ENCODE data around the gene LRFN5. TPM values are rescaled to one million over a fixed set of nuclear protein-coding genes. Genes with fewer than 3 reads are reported as not detected.

LRFN5 gene
- total RNA-seq: 0.39 TPM in 1 of 2 replicates, not detected in the other

GRCh38 chr14:41606532-41607303, at the start of gene LRFN5:
Gene LRFN5 (plus strand): TSS chr14:41606876.

Small RNA genes within 50 kb of the gene (small RNA-seq; reads per million reads assigned to genes)
- not detected for gene RF00322
